ENCODE results near the gene ACVR1B.

ACVR1B gene

GRCh38 chr12:52043386-52044212 is 92.1 kb downstream of the ACVR1B start (continued):
- TF ChIP-seq ZNF513 (tag by site-specific recombination; IDR thresholded peaks at IDR 0.05), result no peak
- TF ChIP-seq ZBTB7A (tag by site-specific recombination; IDR thresholded peaks at IDR 0.05; ENCODE audit: low read depth), result no peak
- TF ChIP-seq ZNF645 (tag by site-specific recombination; IDR thresholded peaks at IDR 0.05), result no peak
- TF ChIP-seq ZNF223 (tag by site-specific recombination; IDR thresholded peaks at IDR 0.05), result no peak

GRCh38 chr12:52044292-52044983 is 92.9 kb downstream of the ACVR1B start:
- no peaks in the 10 kb centered on the region for H3K4me1 ChIP-seq (ENCODE audit: control insufficient read depth, insufficient read depth, low read length)
- TF ChIP-seq, protein P1, sequence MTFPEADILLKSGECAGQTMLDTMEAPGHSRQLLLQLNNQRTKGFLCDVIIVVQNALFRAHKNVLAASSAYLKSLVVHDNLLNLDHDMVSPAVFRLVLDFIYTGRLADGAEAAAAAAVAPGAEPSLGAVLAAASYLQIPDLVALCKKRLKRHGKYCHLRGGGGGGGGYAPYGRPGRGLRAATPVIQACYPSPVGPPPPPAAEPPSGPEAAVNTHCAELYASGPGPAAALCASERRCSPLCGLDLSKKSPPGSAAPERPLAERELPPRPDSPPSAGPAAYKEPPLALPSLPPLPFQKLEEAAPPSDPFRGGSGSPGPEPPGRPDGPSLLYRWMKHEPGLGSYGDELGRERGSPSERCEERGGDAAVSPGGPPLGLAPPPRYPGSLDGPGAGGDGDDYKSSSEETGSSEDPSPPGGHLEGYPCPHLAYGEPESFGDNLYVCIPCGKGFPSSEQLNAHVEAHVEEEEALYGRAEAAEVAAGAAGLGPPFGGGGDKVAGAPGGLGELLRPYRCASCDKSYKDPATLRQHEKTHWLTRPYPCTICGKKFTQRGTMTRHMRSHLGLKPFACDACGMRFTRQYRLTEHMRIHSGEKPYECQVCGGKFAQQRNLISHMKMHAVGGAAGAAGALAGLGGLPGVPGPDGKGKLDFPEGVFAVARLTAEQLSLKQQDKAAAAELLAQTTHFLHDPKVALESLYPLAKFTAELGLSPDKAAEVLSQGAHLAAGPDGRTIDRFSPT (tag by site-specific recombination; IDR thresholded peaks at IDR 0.05), result no peak
- TF ChIP-seq SALL2 (tag by site-specific recombination; IDR thresholded peaks at IDR 0.05; ENCODE audit: borderline replicate concordance) (no peak), ZNF768 (tag by site-specific recombination; IDR thresholded peaks at IDR 0.05) (no peak), ZBTB1 (tag by site-specific recombination; IDR thresholded peaks at IDR 0.05) (no peak), ZNF366 (tag by site-specific recombination; conservative IDR thresholded peaks at IDR 0.05) (no peak), ZNF221 (tag by site-specific recombination; IDR thresholded peaks at IDR 0.05; ENCODE audit: borderline replicate concordance) (no peak), ZNF324 (tag by site-specific recombination; IDR thresholded peaks at IDR 0.05) (no peak)
- TF ChIP-seq, protein P2, sequence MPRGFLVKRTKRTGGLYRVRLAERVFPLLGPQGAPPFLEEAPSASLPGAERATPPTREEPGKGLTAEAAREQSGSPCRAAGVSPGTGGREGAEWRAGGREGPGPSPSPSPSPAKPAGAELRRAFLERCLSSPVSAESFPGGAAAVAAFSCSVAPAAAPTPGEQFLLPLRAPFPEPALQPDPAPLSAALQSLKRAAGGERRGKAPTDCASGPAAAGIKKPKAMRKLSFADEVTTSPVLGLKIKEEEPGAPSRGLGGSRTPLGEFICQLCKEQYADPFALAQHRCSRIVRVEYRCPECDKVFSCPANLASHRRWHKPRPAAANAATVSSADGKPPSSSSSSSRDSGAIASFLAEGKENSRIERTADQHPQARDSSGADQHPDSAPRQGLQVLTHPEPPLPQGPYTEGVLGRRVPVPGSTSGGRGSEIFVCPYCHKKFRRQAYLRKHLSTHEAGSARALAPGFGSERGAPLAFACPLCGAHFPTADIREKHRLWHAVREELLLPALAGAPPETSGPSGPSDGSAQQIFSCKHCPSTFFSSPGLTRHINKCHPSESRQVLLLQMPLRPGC (tag by site-specific recombination; IDR thresholded peaks at IDR 0.05), result no peak
- TF ChIP-seq, protein P3, sequence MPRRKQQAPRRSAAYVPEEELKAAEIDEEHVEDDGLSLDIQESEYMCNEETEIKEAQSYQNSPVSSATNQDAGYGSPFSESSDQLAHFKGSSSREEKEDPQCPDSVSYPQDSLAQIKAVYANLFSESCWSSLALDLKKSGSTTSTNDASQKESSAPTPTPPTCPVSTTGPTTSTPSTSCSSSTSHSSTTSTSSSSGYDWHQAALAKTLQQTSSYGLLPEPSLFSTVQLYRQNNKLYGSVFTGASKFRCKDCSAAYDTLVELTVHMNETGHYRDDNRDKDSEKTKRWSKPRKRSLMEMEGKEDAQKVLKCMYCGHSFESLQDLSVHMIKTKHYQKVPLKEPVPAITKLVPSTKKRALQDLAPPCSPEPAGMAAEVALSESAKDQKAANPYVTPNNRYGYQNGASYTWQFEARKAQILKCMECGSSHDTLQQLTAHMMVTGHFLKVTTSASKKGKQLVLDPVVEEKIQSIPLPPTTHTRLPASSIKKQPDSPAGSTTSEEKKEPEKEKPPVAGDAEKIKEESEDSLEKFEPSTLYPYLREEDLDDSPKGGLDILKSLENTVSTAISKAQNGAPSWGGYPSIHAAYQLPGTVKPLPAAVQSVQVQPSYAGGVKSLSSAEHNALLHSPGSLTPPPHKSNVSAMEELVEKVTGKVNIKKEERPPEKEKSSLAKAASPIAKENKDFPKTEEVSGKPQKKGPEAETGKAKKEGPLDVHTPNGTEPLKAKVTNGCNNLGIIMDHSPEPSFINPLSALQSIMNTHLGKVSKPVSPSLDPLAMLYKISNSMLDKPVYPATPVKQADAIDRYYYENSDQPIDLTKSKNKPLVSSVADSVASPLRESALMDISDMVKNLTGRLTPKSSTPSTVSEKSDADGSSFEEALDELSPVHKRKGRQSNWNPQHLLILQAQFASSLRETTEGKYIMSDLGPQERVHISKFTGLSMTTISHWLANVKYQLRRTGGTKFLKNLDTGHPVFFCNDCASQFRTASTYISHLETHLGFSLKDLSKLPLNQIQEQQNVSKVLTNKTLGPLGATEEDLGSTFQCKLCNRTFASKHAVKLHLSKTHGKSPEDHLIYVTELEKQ (tag by site-specific recombination; IDR thresholded peaks at IDR 0.05; ENCODE audit: borderline replicate concordance), result no peak
- ChIA-PET POLR2A (interaction anchor here (0.9 to 1.3 kb wide), 2 partner anchors 12 to 79 kb away, joined by 3 to 4 read pairs; no protein-coding TSS in a partner anchor), CTCF (interaction anchor here (4.0 kb wide), 1 partner anchor 20 kb away, joined by 23 read pairs; no protein-coding TSS in a partner anchor)
- H3K36me3 ChIP-seq (ENCODE audit: control insufficient read depth in 2 of 2, insufficient read depth in 1 of 2, low read length in 2 of 2), result peaks cover 0 to 4% of the 10 kb centered on the region in 2 experiments; a peak in 1 of 3 replicates
- H3K4me3 ChIP-seq (ENCODE audit: low read depth, low read length), result no peak overlapping the region
- no peak overlapping the region for H3K27ac ChIP-seq (ENCODE audit: extremely low read depth, low read depth, low read length)
- H3K9me3 ChIP-seq (ENCODE audit: control insufficient read depth, insufficient read depth, low read depth, low read length), result no peaks in the 10 kb centered on the region

Measured in HEK293 (cell line).